HUES6 (cell line): Measurements from ENCODE around the gene SYTL2.

ENCODE experiments used
- H3K27ac ChIP-seq: 2 replicates; pipeline ENCODE4 v1.7.0; 2013; ENCODE audit warnings: low read depth, mild to moderate bottlenecking, low read length, inconsistent platforms
- H3K27me3 ChIP-seq: 2 replicates; pipeline ENCODE4 v1.6.1; 2013; ENCODE audit warnings: low read length; ENCODE audit not compliant: control insufficient read depth, insufficient read depth
- H3K36me3 ChIP-seq: 2 replicates; pipeline ENCODE4 v1.6.1; 2013; ENCODE audit warnings: low read length; ENCODE audit not compliant: control insufficient read depth, insufficient read depth
- H3K4me1 ChIP-seq: 2 replicates; pipeline ENCODE4 v1.6.1; 2013; ENCODE audit warnings: low read length; ENCODE audit not compliant: control insufficient read depth, insufficient read depth
- H3K4me3 ChIP-seq: 2 replicates; pipeline ENCODE4 v1.5.1; 2013; ENCODE audit warnings: low read depth, low read length
- H3K9ac ChIP-seq: one replicate; pipeline ENCODE4 v1.6.1; 2013; ENCODE audit warnings: mild to moderate bottlenecking, low read length
- H3K9me3 ChIP-seq: 2 replicates; pipeline ENCODE4 v1.6.1; 2013; ENCODE audit warnings: low read depth, low read length; ENCODE audit not compliant: control insufficient read depth, insufficient read depth

SYTL2 gene

GRCh38 chr11:85758480-85759039 lies 52.4 kb downstream of the SYTL2 start:
- H3K27ac ChIP-seq = no peak overlapping the region
- H3K4me3 ChIP-seq = no peak overlapping the region
- no peaks in the 10 kb centered on the region for H3K9me3 ChIP-seq

GRCh38 chr11:85758026-85758425 lies 52.9 kb downstream of the SYTL2 start:
- Histone ChIP-seq H3K36me3 (no peaks in the 10 kb centered on the region), H3K9ac (no peak overlapping the region), H3K4me1 (peaks cover 11% of the 10 kb centered on the region), H3K9me3 (no peaks in the 10 kb centered on the region), H3K27ac (no peak overlapping the region), H3K4me3 (no peak overlapping the region), H3K27me3 (no peaks in the 10 kb centered on the region)

More at GRCh38 chr11:85758480-85759039, 52.4 kb downstream of the SYTL2 start:
- Histone ChIP-seq H3K9ac (no peak overlapping the region), H3K27me3 (no peaks in the 10 kb centered on the region), H3K4me1 (peaks cover 11% of the 10 kb centered on the region), H3K36me3 (no peaks in the 10 kb centered on the region)

- Histone ChIP-seq H3K9me3 (no peaks in the 10 kb centered on the region), H3K4me1 (peaks cover 11% of the 10 kb centered on the region), H3K27ac (no peak overlapping the region), H3K36me3 (no peaks in the 10 kb centered on the region), H3K9ac (no peak overlapping the region), H3K4me3 (no peak overlapping the region), H3K27me3 (no peaks in the 10 kb centered on the region)
Observed at GRCh38 chr11:85756401-85757200, 54.3 kb downstream of the SYTL2 start.

GRCh38 chr11:85755701-85756100 lies 55.2 kb downstream of the SYTL2 start:
- H3K27me3 ChIP-seq = no peaks in the 10 kb centered on the region
- H3K9me3 ChIP-seq = no peaks in the 10 kb centered on the region
- H3K27ac ChIP-seq = no peak overlapping the region
- no peak overlapping the region for H3K4me3 ChIP-seq
- peaks cover 11% of the 10 kb centered on the region for H3K4me1 ChIP-seq
- H3K9ac ChIP-seq = no peak overlapping the region
- no peaks in the 10 kb centered on the region for H3K36me3 ChIP-seq

GRCh38 chr11:85755285-85755684 lies 55.7 kb downstream of the SYTL2 start:
- no peak overlapping the region for H3K27ac ChIP-seq
- 0 out of 2 replicates have a peak, but pooled peaks cover 1% of the 10 kb centered on the region for H3K27me3 ChIP-seq
- H3K9me3 ChIP-seq = no peaks in the 10 kb centered on the region
- no peaks in the 10 kb centered on the region for H3K36me3 ChIP-seq
- H3K4me3 ChIP-seq = no peak overlapping the region
- peaks cover 10% of the 10 kb centered on the region for H3K4me1 ChIP-seq
- H3K9ac ChIP-seq = no peak overlapping the region

GRCh38 chr11:85752890-85753581 lies 57.9 kb downstream of the SYTL2 start:
- peaks cover 25% of the 10 kb centered on the region for H3K4me1 ChIP-seq
- 0 out of 2 replicates have a peak, but pooled peaks cover 2% of the 10 kb centered on the region for H3K27me3 ChIP-seq
- no peak overlapping the region for H3K4me3 ChIP-seq
- no peaks in the 10 kb centered on the region for H3K9me3 ChIP-seq
- no peak overlapping the region for H3K9ac ChIP-seq
- no peak overlapping the region for H3K27ac ChIP-seq
- no peaks in the 10 kb centered on the region for H3K36me3 ChIP-seq

- 0 out of 2 replicates have a peak, but pooled peaks cover 2% of the 10 kb centered on the region for H3K27me3 ChIP-seq
- H3K4me1 ChIP-seq = peaks cover 27% of the 10 kb centered on the region
Observed at GRCh38 chr11:85752201-85752889, 58.6 kb downstream of the SYTL2 start.

GRCh38 chr11:85751724-85752123 lies 59.2 kb downstream of the SYTL2 start:
- Histone ChIP-seq H3K4me3 (no peak overlapping the region), H3K36me3 (no peaks in the 10 kb centered on the region), H3K27me3 (0 out of 2 replicates have a peak, but pooled peaks cover 2% of the 10 kb centered on the region), H3K9ac (no peak overlapping the region), H3K27ac (no peak overlapping the region), H3K4me1 (peaks cover 27% of the 10 kb centered on the region), H3K9me3 (no peaks in the 10 kb centered on the region)

More at GRCh38 chr11:85752201-85752889, 58.6 kb downstream of the SYTL2 start:
- Histone ChIP-seq H3K27ac (no peak overlapping the region), H3K9me3 (no peaks in the 10 kb centered on the region), H3K36me3 (no peaks in the 10 kb centered on the region), H3K9ac (no peak overlapping the region), H3K4me3 (no peak overlapping the region)

GRCh38 chr11:85750646-85751045 lies 60.3 kb downstream of the SYTL2 start:
- Histone ChIP-seq H3K4me3 (no peak overlapping the region), H3K9ac (no peak overlapping the region), H3K27me3 (0 out of 2 replicates have a peak, but pooled peaks cover 2% of the 10 kb centered on the region), H3K4me1 (peaks cover 27% of the 10 kb centered on the region), H3K9me3 (no peaks in the 10 kb centered on the region), H3K27ac (no peak overlapping the region), H3K36me3 (no peaks in the 10 kb centered on the region)

GRCh38 chr11:85749884-85750283 lies 61.1 kb downstream of the SYTL2 start:
- Histone ChIP-seq H3K9me3 (no peaks in the 10 kb centered on the region), H3K27ac (no peak overlapping the region), H3K36me3 (no peaks in the 10 kb centered on the region), H3K4me1 (peaks cover 24% of the 10 kb centered on the region), H3K4me3 (no peak overlapping the region), H3K9ac (no peak overlapping the region), H3K27me3 (0 out of 2 replicates have a peak, but pooled peaks cover 2% of the 10 kb centered on the region)
